HG02943 (cell line): Measurements from ENCODE around the gene SIRPA.

Experiments used
- ATAC-seq: cut with Tn5 transposase; IDR thresholded peaks from one replicate; pipeline ENCODE4 v1.9.1; 2021; ENCODE audit warnings: mild to moderate bottlenecking, low read depth, moderate library complexity; ENCODE audit not compliant: unreplicated experiment

Gene SIRPA

DNA sequence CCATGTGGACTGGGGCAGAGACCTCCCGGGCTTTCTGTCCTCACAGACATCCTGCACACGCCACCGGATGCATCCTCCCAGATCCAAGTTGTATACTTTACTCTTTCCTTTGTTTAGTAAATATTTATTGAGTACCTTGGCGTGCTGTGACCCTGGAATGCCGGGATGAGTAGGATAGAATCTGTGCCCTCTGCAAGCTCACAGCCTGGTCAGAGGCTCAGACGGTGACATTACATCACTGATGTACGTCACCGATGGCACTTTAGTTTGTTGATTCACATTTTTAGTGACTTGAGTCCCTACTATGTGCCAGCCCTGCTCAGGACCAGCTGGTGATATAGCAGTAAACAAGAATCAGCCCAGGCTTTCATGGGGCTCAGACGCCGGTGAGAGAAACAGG lies 32.9 kb downstream of the SIRPA start:
- ATAC-seq: no peak

DNA sequence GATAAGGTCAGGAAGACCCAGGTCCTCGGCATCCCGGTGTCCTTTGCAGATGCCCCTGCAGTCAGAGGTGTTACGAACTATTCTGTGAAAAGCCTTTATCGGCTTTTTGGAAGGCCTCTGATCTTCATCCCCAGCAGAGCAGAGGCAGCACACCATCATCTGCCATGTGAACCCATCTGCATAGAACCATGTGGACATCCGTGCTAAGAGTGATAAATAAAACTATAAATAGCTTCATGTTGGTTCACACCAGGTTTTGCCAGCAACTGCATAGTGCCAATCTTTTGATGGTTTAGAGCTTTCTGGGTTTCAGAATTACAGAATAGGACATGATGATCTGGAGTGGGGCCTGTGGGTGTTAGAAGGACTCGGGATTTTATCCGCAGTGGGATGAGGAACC lies 33.6 kb downstream of the SIRPA start:
- no peak for ATAC-seq

DNA sequence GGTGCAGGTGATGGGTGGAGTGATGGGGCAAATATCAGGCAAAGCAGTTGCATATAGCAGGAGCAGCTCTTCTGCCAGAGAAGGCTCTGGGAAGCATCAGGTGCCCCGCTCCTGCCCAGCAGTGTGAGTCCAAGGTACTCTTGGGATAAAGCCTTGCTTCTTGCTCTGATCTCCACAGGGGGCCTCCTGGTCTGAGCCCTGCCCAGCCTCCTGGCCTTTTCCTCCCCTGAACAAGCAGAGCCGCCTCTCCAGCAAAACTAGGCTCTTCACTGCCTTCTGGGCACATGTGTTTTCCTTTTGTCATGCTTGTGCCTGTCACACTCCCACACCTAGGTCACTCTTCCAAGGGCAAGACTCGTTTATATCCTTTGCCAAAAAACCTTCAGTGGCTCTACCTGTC lies 34.3 kb downstream of the SIRPA start:
- no peak for ATAC-seq

DNA sequence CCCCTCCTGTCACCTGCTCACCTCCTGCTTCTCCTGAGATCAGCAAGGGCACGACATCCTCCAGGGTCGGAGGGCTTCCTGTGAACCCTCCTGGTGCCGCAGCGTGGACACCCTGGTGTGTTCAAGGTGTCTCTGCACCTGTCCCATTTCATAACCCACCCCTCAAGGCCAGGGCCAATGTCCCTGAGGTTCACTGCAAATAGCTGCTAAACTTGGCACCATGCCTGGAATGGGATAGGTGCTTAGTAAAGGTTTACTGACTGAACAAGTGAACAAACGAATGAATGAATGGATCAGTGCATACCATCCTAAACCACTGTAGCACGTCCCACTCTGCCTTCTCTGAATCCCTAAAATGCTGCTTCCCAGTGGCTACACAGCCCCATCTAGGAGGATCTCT lies 35.0 kb downstream of the SIRPA start:
- no peak for ATAC-seq

DNA sequence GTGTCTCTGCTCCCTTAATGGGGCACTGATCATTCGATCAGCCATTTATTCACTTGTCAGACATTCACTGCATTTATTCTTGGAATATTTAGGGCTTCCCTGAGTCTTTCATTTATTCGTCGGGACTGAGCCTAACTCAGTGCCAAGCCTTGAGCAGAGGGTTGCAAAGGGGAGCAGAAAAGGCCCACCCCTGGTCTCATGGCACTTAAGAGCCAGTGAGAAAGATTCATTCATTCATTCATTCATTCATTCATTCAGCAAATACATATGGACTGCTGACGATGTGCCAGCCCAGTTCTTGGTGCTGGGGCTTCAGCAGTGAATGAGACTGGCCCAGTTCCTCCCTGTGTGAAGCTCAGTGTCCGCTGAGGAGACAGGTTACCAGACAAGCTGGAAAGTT lies 36.6 kb downstream of the SIRPA start:
- ATAC-seq: no peak

DNA sequence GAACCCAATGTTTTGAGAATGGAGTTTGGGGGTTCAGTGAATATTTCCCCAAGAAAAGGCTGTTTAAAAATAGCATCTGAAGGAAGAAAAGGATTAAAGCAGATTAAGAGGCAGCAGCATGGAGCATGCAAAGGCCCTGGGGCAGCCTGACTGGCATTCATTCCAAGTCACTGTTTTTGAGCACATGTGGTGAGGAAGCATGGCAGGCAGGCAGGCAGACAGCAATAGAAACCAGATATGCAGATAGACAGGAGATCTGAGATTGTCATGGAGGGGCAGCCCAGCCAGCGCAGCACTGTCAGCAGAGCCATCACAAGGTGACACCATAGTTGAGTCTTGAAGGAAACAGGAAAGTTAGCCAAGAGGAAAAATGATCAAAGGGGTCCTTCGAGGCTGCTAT lies 37.8 kb downstream of the SIRPA start:
- ATAC-seq: no peak

DNA sequence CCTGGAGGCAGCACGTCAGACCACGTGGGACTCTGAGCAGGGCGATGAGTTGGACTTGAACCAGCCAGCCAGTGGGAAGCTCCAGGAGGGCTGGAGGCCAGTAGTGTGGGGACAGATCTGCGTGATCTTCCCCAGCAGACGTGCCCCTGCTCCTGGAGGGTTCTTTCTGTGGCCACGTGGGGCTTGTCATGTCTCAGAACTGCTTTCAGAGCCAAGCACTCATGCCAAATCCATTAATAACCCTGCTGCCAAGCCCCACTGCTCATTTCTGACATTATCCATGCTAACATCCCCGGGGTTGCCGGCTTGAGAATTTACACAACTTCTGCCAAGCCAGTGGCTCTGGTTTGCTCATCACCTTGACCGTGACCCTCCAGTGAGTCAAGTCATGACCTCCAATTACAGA lies 38.3 kb downstream of the SIRPA start:
- no peak for ATAC-seq

DNA sequence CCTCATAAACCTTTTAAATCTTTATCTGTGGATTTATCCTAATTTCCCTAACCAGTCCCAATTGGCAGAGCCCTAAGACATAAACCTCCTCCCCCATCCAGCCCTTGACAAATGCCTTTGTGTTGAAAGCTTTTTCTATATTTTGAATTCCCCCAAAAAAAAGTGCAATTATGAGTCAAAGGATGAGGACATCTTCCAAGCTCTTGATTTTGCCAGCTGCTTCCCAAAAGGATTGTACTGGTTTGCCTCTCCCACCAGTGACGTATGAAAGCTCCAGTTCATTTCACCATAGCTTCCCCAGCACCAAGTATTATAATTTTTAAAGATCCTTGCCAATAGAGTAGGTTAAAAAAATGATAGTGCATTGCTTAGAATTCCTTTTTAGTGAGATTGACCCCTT lies 38.9 kb downstream of the SIRPA start:
- ATAC-seq: no peak

DNA sequence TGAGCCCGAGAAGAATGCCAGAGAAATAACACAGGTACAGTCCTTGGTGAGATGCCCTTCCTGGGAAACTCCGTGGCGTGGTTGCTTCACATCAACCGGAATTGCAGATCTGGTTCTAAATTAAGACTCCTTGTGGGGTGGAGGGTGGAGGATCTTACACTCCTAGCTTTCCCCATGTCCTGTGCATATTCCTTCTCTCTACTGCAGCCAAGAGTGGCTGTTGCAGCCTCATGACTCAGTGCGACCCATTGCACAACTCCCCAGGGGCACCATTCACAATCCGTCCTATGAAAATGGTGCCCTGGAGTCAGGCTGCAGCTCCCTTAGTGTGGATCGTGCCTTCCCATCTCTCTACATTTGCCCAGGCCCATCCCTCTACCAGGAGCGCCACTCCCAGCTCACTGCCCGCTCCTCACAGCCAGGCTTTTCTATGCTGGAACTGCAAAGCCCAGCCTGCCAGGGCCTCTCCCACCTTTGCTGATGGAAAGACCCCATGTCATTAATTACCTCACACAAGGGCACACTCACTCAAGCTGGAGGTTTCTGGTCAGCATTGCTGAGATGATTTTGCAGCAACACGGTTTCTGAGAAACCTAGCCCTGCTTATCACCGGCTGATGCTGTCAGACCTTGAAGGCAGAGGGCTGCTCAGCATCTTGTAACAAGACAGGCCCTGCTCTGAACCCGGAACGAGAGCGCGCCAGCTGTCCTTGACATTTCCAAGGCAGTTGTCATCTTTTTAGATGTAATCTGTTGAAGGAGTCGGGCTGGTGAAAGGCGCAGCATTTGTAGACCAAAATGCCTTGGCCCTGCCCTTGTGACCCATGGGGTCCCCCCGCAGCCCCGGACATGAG lies 39.7 kb downstream of the SIRPA start:
- ATAC-seq: no peak

DNA sequence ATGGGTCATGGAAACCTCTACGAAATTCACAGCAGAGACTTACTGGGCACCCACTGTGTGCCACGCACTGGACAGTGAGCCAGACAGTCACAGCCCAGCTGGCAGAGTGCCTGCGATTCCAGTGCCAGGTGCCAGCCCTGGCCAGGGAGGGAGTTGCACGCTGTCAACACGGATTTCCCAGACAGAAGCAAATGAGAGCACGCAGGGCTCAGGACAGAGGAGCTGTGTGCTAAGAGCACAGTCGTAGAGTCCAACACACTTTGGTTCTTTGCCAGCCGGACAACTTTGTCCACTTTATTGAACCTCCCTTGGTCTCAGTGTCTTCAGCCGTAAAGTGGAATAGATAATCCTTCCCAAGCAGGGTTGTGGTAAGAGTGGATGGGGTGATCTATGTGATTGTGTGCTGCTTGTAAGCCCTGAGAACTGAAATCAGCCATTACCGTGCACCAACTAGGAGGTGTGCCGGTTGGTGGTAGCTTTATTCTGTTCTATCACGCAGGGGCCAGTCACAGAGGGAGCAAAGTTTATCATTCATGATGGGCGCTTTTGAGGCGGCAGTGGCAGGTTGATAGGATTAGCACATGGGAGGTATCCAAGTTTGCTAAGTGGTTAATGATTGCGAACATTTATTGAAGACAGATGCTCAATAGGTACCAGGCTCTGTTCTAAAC lies 40.6 kb downstream of the SIRPA start:
- ATAC-seq: no peak

DNA sequence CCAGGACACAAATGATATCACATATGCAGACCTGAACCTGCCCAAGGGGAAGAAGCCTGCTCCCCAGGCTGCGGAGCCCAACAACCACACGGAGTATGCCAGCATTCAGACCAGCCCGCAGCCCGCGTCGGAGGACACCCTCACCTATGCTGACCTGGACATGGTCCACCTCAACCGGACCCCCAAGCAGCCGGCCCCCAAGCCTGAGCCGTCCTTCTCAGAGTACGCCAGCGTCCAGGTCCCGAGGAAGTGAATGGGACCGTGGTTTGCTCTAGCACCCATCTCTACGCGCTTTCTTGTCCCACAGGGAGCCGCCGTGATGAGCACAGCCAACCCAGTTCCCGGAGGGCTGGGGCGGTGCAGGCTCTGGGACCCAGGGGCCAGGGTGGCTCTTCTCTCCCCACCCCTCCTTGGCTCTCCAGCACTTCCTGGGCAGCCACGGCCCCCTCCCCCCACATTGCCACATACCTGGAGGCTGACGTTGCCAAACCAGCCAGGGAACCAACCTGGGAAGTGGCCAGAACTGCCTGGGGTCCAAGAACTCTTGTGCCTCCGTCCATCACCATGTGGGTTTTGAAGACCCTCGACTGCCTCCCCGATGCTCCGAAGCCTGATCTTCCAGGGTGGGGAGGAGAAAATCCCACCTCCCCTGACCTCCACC lies 42.2 kb downstream of the SIRPA start:
- no peak for ATAC-seq

DNA sequence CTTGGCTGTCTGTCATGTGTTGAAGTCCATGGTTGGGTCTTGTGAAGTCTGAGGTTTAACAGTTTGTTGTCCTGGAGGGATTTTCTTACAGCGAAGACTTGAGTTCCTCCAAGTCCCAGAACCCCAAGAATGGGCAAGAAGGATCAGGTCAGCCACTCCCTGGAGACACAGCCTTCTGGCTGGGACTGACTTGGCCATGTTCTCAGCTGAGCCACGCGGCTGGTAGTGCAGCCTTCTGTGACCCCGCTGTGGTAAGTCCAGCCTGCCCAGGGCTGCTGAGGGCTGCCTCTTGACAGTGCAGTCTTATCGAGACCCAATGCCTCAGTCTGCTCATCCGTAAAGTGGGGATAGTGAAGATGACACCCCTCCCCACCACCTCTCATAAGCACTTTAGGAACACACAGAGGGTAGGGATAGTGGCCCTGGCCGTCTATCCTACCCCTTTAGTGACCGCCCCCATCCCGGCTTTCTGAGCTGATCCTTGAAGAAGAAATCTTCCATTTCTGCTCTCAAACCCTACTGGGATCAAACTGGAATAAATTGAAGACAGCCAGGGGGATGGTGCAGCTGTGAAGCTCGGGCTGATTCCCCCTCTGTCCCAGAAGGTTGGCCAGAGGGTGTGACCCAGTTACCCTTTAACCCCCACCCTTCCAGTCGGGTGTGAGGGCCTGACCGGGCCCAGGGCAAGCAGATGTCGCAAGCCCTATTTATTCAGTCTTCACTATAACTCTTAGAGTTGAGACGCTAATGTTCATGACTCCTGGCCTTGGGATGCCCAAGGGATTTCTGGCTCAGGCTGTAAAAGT lies 43.5 kb downstream of the SIRPA start:
- no peak for ATAC-seq

DNA sequence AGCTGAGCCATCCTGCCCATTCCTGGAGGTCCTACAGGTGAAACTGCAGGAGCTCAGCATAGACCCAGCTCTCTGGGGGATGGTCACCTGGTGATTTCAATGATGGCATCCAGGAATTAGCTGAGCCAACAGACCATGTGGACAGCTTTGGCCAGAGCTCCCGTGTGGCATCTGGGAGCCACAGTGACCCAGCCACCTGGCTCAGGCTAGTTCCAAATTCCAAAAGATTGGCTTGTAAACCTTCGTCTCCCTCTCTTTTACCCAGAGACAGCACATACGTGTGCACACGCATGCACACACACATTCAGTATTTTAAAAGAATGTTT lies 44.0 kb downstream of the SIRPA start:
- no peak for ATAC-seq

DNA sequence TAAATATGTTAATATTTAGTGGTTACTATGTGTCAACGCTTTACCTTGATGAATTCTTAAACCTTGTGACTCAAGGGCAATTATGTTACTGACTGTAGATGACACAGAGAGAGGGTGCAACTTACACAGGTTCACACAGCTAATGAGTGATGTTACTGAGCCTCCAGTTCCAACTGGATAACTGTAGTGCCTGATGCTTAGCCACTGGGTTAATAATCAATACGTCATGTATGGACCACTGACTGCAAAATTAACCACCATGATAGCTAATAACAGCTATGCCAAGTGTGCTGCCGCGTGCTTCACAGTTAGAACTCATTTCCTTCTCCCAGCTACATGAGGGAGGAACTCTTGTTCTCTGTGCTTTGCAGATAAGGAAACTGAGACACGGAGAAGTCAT lies 45.4 kb downstream of the SIRPA start:
- no peak for ATAC-seq

DNA sequence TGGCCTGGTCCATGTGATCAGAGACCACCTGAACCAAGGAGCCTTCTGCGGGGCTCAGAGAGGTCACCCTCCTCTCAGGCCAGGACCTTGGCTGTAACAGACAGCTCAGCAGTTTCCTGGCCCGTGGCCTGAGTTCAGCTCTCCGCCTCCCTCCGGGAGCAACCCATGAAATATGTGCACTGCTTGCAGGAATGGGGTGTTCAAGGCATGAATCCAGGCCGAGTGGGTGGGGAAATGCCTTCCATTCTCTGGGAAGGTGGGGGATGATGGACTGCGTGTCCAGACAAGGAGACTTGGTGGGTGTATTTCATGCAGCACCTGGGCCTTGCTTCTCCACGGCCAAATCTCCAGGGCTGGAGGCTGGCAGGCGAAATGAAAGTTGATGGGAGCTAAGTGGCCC lies 46.0 kb downstream of the SIRPA start:
- ATAC-seq: no peak

DNA sequence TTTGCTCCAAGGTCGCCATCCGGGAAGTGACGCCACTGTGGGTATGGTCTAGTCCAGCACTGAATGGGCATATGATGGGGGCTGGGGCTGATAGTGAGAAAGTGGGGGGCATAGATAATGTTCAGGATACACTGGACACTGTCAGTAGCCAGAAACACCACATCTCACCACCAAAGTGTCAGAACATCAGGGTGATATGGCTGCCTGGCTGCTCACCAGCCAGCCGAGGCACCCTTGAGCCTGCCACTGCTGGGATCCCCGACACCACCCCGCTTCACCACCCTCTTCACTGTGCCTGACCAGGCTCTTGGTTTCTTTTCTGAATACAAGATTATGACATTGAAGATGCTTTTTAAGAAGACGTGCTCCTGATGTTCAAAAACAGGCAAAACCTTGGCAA lies 46.9 kb downstream of the SIRPA start:
- ATAC-seq: no peak

DNA sequence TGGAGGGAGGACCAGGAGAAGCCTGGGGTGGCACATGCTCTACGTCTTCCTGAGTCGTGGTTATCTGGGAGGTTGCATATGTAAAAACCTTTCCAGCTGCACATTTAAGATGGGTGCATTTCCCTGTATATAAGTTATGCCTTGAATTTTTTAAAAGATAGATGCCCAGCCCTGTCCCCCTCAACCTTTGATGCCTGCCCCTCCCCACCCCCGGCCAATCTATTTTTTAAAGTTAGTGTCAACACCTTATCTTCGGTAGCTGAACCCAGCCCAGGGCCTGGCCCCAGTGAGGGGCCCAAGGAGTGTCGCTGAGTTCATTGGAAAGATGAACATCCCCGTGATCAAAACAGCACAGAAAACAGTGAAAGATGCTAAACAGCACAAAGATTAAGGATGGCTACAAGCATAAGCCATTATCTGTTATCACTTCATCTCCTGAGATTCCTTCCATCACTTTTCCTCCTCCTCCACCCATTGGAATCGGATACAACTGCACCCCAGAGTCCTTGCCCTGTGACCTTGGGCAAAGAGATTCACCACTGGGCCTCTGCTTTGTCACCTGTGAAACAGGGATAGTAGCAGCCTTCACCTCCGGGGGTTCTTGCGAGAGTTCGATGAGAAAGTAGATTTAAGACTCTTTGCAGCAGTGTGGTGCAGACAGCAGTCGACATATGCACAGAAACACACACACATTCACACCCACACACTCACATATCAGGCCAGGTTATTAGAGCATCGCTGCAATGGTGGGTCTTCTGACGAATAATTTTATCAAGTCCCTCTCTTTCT lies 47.5 kb downstream of the SIRPA start:
- ATAC-seq: no peak

DNA sequence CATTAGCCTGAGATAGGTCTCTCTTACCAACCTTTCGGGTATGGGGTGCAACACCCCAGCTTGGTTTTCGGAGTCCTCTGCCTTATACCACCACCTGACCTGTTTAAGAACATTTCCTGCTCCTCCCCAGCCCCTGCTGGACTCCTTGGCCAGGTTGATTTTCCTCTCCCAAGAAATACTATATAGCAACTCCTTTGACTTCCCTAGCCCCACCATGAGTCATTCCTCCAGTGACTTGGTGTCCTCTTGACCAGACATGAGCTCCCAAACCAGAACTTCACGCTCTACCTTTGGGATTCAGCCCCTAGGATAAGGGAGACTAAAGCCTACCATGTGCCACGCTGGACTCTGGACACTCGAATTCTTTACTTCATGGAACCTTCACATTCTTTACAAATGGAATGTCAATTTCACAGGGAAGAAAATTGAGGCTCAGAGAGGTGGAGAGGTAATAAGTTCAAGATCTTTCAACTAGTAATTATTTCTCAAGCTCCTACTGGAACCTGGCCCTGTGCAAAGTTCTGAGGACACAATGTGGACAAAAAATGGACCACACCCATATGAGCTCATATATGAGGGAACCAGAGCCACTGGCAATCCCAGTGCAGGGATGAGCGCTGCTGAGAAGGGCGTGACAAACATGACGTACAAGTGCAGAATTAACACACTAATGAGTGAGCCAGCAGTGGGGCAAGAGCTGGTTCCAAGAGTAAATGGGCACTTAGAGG lies 48.2 kb downstream of the SIRPA start:
- no peak for ATAC-seq

DNA sequence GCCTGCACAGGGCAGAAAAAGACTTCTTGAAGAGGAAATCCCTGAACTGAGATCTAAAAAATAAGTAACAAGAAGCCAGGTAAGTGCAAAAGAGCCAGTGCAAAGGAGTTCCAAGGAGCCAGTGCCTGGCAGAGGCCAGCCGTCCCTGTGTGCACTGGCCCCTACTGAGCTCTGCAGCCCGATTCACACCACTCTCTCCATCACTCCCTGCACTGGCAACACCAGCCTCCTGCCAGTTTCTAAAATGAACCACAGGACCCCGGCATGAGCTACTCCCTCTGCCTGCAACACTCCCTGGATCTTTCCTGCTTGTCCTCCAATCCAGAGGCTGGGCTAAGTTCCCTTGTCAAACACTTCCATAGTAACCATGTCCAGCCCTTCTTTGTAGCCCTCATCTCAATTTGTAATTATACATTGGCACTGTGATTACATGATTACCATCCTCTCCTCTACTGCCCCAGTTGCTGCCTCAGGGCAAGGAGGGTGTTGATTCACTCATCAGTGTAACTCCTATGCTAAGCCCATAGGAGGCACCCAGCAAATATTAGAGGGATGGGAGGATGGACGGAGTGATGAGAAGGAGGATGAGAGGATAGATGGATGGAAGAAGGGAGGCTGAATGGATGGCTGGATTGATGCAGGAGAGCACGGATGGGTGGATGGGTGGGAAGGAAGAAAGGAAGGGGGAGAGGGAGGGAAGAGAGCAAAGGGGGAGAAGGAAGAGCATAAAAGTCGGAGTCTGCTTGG lies 49.3 kb downstream of the SIRPA start:
- ATAC-seq: no peak
